Astrocyte of the cerebellum (primary cell): ENCODE measurements around the gene NCAM1.

ENCODE experiments used
- DNase-seq: peaks from one replicate; pipeline ENCODE4 v3.0.0-alpha.2; 2011; ENCODE audit warnings: low read depth
- H3K4me3 ChIP-seq: 2 replicates; pipeline ENCODE4 v1.5.1; 2011; ENCODE audit warnings: mild to moderate bottlenecking, low read depth, low read length, moderate library complexity
- CTCF ChIP-seq: IDR thresholded peaks from 2 replicates; pipeline ENCODE4 v1.5.1; 2012; ENCODE audit warnings: low read length, low read depth, moderate library complexity, mild to moderate bottlenecking; ENCODE audit errors: missing control alignments
- in situ Hi-C: cut with HindIII; loops from 2 replicates; pipeline ENCODE4 v1.10.0; 2017; ENCODE audit warnings: low sequenced_read_pairs

The NCAM1 gene

GRCh38 chr11:113114705-113115027 is 153.4 kb downstream of the NCAM1 start:
- in situ Hi-C loops = loop anchor here (5.0 kb wide), 1 partner anchor 512 kb away; no protein-coding TSS in a partner anchor
- H3K4me3 ChIP-seq = no peak overlapping the region
- TF ChIP-seq CTCF = no peak
- no peak for DNase-seq

GRCh38 chr11:113118104-113118503 is 156.9 kb downstream of the NCAM1 start:
- in situ Hi-C loops = no loop called here
- no peak for TF ChIP-seq CTCF
- no peak for DNase-seq
- H3K4me3 ChIP-seq = no peak overlapping the region

GRCh38 chr11:113119074-113119473 is 157.9 kb downstream of the NCAM1 start:
- in situ Hi-C loops = no loop called here
- TF ChIP-seq CTCF = no peak
- DNase-seq = no peak
- H3K4me3 ChIP-seq = no peak overlapping the region

GRCh38 chr11:113119966-113120736 is 158.9 kb downstream of the NCAM1 start:
- in situ Hi-C loops = no loop called here
- DNase-seq = no peak
- no peak overlapping the region for H3K4me3 ChIP-seq
- TF ChIP-seq CTCF = no peak

GRCh38 chr11:113121746-113122145 is 160.5 kb downstream of the NCAM1 start:
- in situ Hi-C loops = no loop called here
- no peak for TF ChIP-seq CTCF
- no peak overlapping the region for H3K4me3 ChIP-seq
- DNase-seq = no peak

GRCh38 chr11:113124006-113124405 is 162.8 kb downstream of the NCAM1 start:
- no peak for TF ChIP-seq CTCF
- in situ Hi-C loops = no loop called here
- no peak for DNase-seq

GRCh38 chr11:113124578-113124977 is 163.4 kb downstream of the NCAM1 start:
- no peak for DNase-seq
- in situ Hi-C loops = no loop called here
- TF ChIP-seq CTCF = no peak
- no peak overlapping the region for H3K4me3 ChIP-seq

More at GRCh38 chr11:113124006-113124405, 162.8 kb downstream of the NCAM1 start:
- no peak overlapping the region for H3K4me3 ChIP-seq
